HepG2 (cell line): Measurements from ENCODE around the gene RAD51D. TPM values are rescaled to one million over a fixed set of nuclear protein-coding genes. Genes with fewer than 3 reads are reported as not detected.

ENCODE experiments used
- ATAC-seq: fragments of 200-7000 bp; cut with Tn5 transposase; 3 replicates; pipeline ENCODE4 v1.9.1; 2020; ENCODE audit warnings: mild to moderate bottlenecking, moderate library complexity
- BruUV-seq: library from RNA; stranded (reverse); fragments of 400-500 nt; replicated peaks from 2 replicates; lab custom pipeline; 2021; lab: Mats Ljungman, UMichigan
- CTCF ChIA-PET: fragments of 300-600 bp; formaldehyde crosslinking; extraction: SDS; loops from one replicate; lab custom pipeline; 2021; ENCODE audit warnings: low total read pairs, inconsistent platforms, low intra/inter-chr PET ratio; lab: Yijun Ruan, JAX
- POLR2A ChIA-PET: fragments of 350-600 bp; sonication (Branson Sonifier 250); formaldehyde crosslinking; loops from one replicate; lab custom pipeline; 2020; ENCODE audit warnings: antibody characterized with exemption, inconsistent platforms; lab: Yijun Ruan, JAX
- DNase-seq: peaks from one replicate; pipeline ENCODE4 v3.0.0-alpha.2; 2015; ENCODE audit warnings: low spot score
- FAIRE-seq: peaks from 3 replicates; lab custom pipeline; 2011; peaks lifted over from hg19 to GRCh38; lab: Jason Lieb, UNC
- H2AFZ ChIP-seq: one replicate; pipeline ENCODE4 v1.6.1; 2011; ENCODE audit warnings: low read length, inconsistent platforms
- H3K27ac ChIP-seq: fragments of 300-600 bp; 3 replicates; pipeline ENCODE4 v1.8.0; 2011; ENCODE audit warnings: mixed run types, mild to moderate bottlenecking, mixed read lengths, low read length, inconsistent platforms; ENCODE audit not compliant: insufficient read depth; ENCODE audit errors: extremely low read length
- H3K27me3 ChIP-seq, 2 experiments: fragments of 200-600 bp in 1 of 2; 2 replicates in 1 of 2; 3 replicates in 1 of 2; pipeline versions ENCODE4 v1.6.0 to v1.8.0; 2011; ENCODE audit warnings: low read length in 2 of 2, mild to moderate bottlenecking in 2 of 2, moderate library complexity in 2 of 2, inconsistent platforms in 1 of 2; ENCODE audit not compliant: insufficient read depth in 2 of 2, control insufficient read depth in 1 of 2
- H3K36me3 ChIP-seq, 2 experiments: fragments of 200-600 bp in 1 of 2; replicated peaks in 1 of 2; 2 replicates in 1 of 2; 3 replicates in 1 of 2; pipeline versions ENCODE4 v1.5.1 to v1.8.0; 2011; ENCODE audit warnings: low read length in 2 of 2, inconsistent platforms in 1 of 2; ENCODE audit not compliant: insufficient read depth in 2 of 2, control insufficient read depth in 1 of 2
- H3K4me1 ChIP-seq: 2 replicates; pipeline ENCODE4 v1.5.1; 2012; ENCODE audit warnings: low read length, inconsistent platforms; ENCODE audit not compliant: insufficient read depth
- H3K4me2 ChIP-seq: 2 replicates; pipeline ENCODE4 v1.6.0; 2011; ENCODE audit warnings: low read depth, low read length, inconsistent platforms
- H3K4me3 ChIP-seq, 3 experiments: fragments of 200-600 bp in 1 of 3; sonication (generic), shearing (Covaris generic) in 1 of 3; replicated peaks in 1 of 3; 2 replicates each; pipeline ENCODE4 v1.5.1; 2011 to 2016; ENCODE audit warnings: low read length in 3 of 3, inconsistent platforms in 2 of 3, low read depth in 2 of 3, mild to moderate bottlenecking in 2 of 3, control low read depth in 1 of 3, mixed read lengths in 1 of 3; ENCODE audit not compliant: insufficient read depth in 1 of 3
- H3K79me2 ChIP-seq: one replicate; pipeline ENCODE4 v1.6.1; 2011; ENCODE audit warnings: low read length, inconsistent platforms; ENCODE audit not compliant: insufficient read depth
- H3K9ac ChIP-seq: 2 replicates; pipeline ENCODE4 v1.6.0; 2011; ENCODE audit warnings: mild to moderate bottlenecking, low read depth, low read length, inconsistent platforms; ENCODE audit not compliant: insufficient read depth
- H3K9me3 ChIP-seq: 2 replicates; pipeline ENCODE4 v1.5.1; 2012; ENCODE audit warnings: mild to moderate bottlenecking, low read length
- H4K20me1 ChIP-seq: 2 replicates; pipeline ENCODE4 v1.6.0; 2011; ENCODE audit warnings: inconsistent platforms, mild to moderate bottlenecking, low read length, moderate library complexity; ENCODE audit not compliant: insufficient read depth
- ELF3 ChIP-seq: IDR thresholded peaks from 2 replicates; pipeline ENCODE4 v1.6.1; 2016; ENCODE audit warnings: missing genetic modification reagents, missing compliant biosample characterization
- KDM4B ChIP-seq: sonication (generic); formaldehyde crosslinking; IDR thresholded peaks from 2 replicates; pipeline ENCODE4 v1.4.0; 2020; ENCODE audit warnings: missing genetic modification reagents
- NAIF1 ChIP-seq: sonication (generic); formaldehyde crosslinking; IDR thresholded peaks from 2 replicates; pipeline ENCODE4 v1.5.0; 2020; ENCODE audit warnings: mild to moderate bottlenecking, missing genetic modification reagents, borderline replicate concordance
- NFRKB ChIP-seq: fragments of 450-650 bp; IDR thresholded peaks from 2 replicates; pipeline ENCODE4 v1.6.1; 2017
- SMAD3 ChIP-seq: sonication (generic); formaldehyde crosslinking; IDR thresholded peaks from 2 replicates; pipeline ENCODE4 v1.4.0; 2020; ENCODE audit warnings: missing genetic modification reagents
- SRSF4 ChIP-seq: fragments of 200-400 bp; formaldehyde crosslinking; IDR thresholded peaks from one replicate; pipeline ENCODE4 v1.6.1; 2018; ENCODE audit warnings: mild to moderate bottlenecking, low read depth, low read length, moderate library complexity; ENCODE audit not compliant: poor library complexity, severe bottlenecking
- ZNF136 ChIP-seq: sonication (generic); formaldehyde crosslinking; IDR thresholded peaks from 2 replicates; pipeline ENCODE4 v1.8.1; 2022; ENCODE audit warnings: low read depth, mild to moderate bottlenecking, moderate library complexity, missing genetic modification reagents
- ZSCAN25 ChIP-seq: sonication (generic); formaldehyde crosslinking; IDR thresholded peaks from 2 replicates; pipeline ENCODE4 v1.8.0; 2022; ENCODE audit warnings: mild to moderate bottlenecking, missing genetic modification reagents
- WGBS: methylation state at CpG from one replicate; pipeline ENCODE4 v1.1.6; 2017; ENCODE audit warnings: low lambda C conversion rate; 5-methylcytosine and 5-hydroxymethylcytosine counted together
- in situ Hi-C: cut with HindIII; loops from 2 replicates; pipeline ENCODE4 v1.10.0; 2017; ENCODE audit warnings: low pct_unique_long_range_greater_than_20kb; ENCODE audit not compliant: extremely low pct_ligation_motif_present
- intact Hi-C: fragments of 100-400 bp; cut with micrococcal nuclease; formaldehyde crosslinking; loops from one replicate; pipeline ENCODE4 v1.10.0; 2022; ENCODE audit not compliant: unreplicated experiment
- polyA plus RNA-seq, 8 experiments: library from polyadenylated mRNA; depleted of rRNA in 3 of 8; stranded (reverse) in 7 of 8; unstranded in 1 of 8; fragments of >200 nt; fragmentation: Illumina TruSeq in 4 of 8; extraction: Trizol in 4 of 8; gene quantifications; 2 replicates each; pipeline versions ENCODE4 v1.2.1 to v1.2.3, GENCODE V29; 2011 to 2016; ENCODE audit warnings: low read depth in 4 of 8, missing spikeins in 1 of 8, mixed read lengths in 1 of 8; ENCODE audit not compliant: insufficient read depth in 1 of 8
- total RNA-seq, 5 experiments: library from RNA; depleted of rRNA; stranded (reverse); fragments of >200 nt; fragmentation: Illumina TruSeq; extraction: Trizol; gene quantifications; 2 replicates each; pipeline ENCODE4 v1.2.3, GENCODE V29; 2016; ENCODE audit warnings: low read depth in 1 of 5
- TF ChIP-seq, protein P1 (sequence below): sonication (generic); formaldehyde crosslinking; conservative IDR thresholded peaks from 2 replicates; pipeline ENCODE4 v1.4.0; 2020; ENCODE audit warnings: missing genetic modification reagents
- TF ChIP-seq, protein P2 (sequence below): sonication (generic); formaldehyde crosslinking; IDR thresholded peaks from 2 replicates; pipeline ENCODE4 v1.8.0; 2022; ENCODE audit warnings: mild to moderate bottlenecking, missing genetic modification reagents; ENCODE audit not compliant: insufficient replicate concordance
- TF ChIP-seq, protein P3 (sequence below): sonication (generic); formaldehyde crosslinking; IDR thresholded peaks from 2 replicates; pipeline ENCODE4 v1.9.0; 2022; ENCODE audit warnings: low read depth, missing genetic modification reagents
- TF ChIP-seq, protein P4 (sequence below), 2 experiments: sonication (generic) in 1 of 2; formaldehyde crosslinking in 1 of 2; IDR thresholded peaks; 2 replicates each; pipeline versions ENCODE4 v1.4.0 to v1.6.1; 2016 to 2020; ENCODE audit warnings: borderline replicate concordance in 1 of 2, low read depth in 1 of 2, mild to moderate bottlenecking in 1 of 2, missing genetic modification reagents in 1 of 2
- TF ChIP-seq, protein P5 (sequence below): IDR thresholded peaks from 2 replicates; pipeline ENCODE4 v1.6.1; 2016

The RAD51D gene
- total and polyA plus RNA-seq, 2 of the 13 experiments (the other 11 are each of a cell fraction or from before 2014, with no cell fraction given) = 6.7 to 13.1 TPM

GRCh38 chr17:35163886-35164285, 44.2 kb upstream of the RAD51D start:
- ChIA-PET POLR2A (no interaction called here), CTCF (no interaction called here)
- H3K4me3 ChIP-seq = no peak overlapping the region
- peaks cover 0 to 18% of the 10 kb centered on the region in 2 experiments; a peak in 2 of 5 replicates for H3K27me3 ChIP-seq
- 67% methylated on average over 1 of the region's 7 CpGs for WGBS
- no peaks in the 10 kb centered on the region for H3K36me3 ChIP-seq
- H3K79me2 ChIP-seq = no peaks in the 10 kb centered on the region
- no peaks in the 10 kb centered on the region for H4K20me1 ChIP-seq
- no peak for FAIRE-seq
- no peak overlapping the region for H3K9ac ChIP-seq
- ATAC-seq = no peak
- DNase-seq = no peak
- no TSS peak for BruUV-seq
- no peak overlapping the region for H3K27ac ChIP-seq
- H3K4me1 ChIP-seq = no peaks in the 10 kb centered on the region
- intact Hi-C loops (no loop called here), in situ Hi-C loops (no loop called here)
- H2AFZ ChIP-seq = no peak overlapping the region
- no peaks in the 10 kb centered on the region for H3K9me3 ChIP-seq
- H3K4me2 ChIP-seq = no peak overlapping the region
- TF ChIP-seq ZSCAN25 (CRISPR knock-in tag) (no peak), NFRKB (no peak), SRSF4 (no peak), ELF3 (CRISPR knock-in tag) (no peak), SMAD3 (CRISPR knock-in tag) (no peak), KDM4B (CRISPR knock-in tag) (no peak), ZNF136 (no peak), NAIF1 (CRISPR knock-in tag) (no peak)
- TF ChIP-seq, protein P1, sequence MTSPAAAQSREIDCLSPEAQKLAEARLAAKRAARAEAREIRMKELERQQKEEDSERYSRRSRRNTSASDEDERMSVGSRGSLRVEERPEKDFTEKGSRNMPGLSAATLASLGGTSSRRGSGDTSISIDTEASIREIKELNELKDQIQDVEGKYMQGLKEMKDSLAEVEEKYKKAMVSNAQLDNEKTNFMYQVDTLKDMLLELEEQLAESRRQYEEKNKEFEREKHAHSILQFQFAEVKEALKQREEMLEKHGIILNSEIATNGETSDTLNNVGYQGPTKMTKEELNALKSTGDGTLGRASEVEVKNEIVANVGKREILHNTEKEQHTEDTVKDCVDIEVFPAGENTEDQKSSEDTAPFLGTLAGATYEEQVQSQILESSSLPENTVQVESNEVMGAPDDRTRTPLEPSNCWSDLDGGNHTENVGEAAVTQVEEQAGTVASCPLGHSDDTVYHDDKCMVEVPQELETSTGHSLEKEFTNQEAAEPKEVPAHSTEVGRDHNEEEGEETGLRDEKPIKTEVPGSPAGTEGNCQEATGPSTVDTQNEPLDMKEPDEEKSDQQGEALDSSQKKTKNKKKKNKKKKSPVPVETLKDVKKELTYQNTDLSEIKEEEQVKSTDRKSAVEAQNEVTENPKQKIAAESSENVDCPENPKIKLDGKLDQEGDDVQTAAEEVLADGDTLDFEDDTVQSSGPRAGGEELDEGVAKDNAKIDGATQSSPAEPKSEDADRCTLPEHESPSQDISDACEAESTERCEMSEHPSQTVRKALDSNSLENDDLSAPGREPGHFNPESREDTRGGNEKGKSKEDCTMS (CRISPR knock-in tag) = no peak
- TF ChIP-seq, protein P2, sequence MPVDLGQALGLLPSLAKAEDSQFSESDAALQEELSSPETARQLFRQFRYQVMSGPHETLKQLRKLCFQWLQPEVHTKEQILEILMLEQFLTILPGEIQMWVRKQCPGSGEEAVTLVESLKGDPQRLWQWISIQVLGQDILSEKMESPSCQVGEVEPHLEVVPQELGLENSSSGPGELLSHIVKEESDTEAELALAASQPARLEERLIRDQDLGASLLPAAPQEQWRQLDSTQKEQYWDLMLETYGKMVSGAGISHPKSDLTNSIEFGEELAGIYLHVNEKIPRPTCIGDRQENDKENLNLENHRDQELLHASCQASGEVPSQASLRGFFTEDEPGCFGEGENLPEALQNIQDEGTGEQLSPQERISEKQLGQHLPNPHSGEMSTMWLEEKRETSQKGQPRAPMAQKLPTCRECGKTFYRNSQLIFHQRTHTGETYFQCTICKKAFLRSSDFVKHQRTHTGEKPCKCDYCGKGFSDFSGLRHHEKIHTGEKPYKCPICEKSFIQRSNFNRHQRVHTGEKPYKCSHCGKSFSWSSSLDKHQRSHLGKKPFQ (CRISPR knock-in tag) = no peak
- TF ChIP-seq, protein P3, sequence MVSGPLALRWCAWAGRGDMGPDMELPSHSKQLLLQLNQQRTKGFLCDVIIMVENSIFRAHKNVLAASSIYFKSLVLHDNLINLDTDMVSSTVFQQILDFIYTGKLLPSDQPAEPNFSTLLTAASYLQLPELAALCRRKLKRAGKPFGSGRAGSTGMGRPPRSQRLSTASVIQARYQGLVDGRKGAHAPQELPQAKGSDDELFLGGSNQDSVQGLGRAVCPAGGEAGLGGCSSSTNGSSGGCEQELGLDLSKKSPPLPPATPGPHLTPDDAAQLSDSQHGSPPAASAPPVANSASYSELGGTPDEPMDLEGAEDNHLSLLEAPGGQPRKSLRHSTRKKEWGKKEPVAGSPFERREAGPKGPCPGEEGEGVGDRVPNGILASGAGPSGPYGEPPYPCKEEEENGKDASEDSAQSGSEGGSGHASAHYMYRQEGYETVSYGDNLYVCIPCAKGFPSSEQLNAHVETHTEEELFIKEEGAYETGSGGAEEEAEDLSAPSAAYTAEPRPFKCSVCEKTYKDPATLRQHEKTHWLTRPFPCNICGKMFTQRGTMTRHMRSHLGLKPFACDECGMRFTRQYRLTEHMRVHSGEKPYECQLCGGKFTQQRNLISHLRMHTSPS = no peak
- TF ChIP-seq, protein P4, sequence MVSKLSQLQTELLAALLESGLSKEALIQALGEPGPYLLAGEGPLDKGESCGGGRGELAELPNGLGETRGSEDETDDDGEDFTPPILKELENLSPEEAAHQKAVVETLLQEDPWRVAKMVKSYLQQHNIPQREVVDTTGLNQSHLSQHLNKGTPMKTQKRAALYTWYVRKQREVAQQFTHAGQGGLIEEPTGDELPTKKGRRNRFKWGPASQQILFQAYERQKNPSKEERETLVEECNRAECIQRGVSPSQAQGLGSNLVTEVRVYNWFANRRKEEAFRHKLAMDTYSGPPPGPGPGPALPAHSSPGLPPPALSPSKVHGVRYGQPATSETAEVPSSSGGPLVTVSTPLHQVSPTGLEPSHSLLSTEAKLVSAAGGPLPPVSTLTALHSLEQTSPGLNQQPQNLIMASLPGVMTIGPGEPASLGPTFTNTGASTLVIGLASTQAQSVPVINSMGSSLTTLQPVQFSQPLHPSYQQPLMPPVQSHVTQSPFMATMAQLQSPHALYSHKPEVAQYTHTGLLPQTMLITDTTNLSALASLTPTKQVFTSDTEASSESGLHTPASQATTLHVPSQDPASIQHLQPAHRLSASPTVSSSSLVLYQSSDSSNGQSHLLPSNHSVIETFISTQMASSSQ (IDR thresholded peaks at IDR 0.05; ENCODE audit: low read depth) = no peak
- TF ChIP-seq, protein P4 (CRISPR knock-in tag; IDR thresholded peaks at IDR 0.05; ENCODE audit: borderline replicate concordance) = no peak
- TF ChIP-seq, protein P5, sequence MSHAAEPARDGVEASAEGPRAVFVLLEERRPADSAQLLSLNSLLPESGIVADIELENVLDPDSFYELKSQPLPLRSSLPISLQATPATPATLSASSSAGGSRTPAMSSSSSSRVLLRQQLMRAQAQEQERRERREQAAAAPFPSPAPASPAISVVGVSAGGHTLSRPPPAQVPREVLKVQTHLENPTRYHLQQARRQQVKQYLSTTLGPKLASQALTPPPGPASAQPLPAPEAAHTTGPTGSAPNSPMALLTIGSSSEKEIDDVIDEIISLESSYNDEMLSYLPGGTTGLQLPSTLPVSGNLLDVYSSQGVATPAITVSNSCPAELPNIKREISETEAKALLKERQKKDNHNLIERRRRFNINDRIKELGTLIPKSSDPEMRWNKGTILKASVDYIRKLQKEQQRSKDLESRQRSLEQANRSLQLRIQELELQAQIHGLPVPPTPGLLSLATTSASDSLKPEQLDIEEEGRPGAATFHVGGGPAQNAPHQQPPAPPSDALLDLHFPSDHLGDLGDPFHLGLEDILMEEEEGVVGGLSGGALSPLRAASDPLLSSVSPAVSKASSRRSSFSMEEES (CRISPR knock-in tag) = no peak
